CD4-positive, alpha-beta T cell treated with Interleukin-21 for 1 hour (primary cell): ENCODE measurements around the gene LAMP1.
"Not testable (repeated sequence)": the region's sequence is repeated elsewhere in the genome, so short reads cannot be mapped to it uniquely, and the experiment has no call there.

Experiments used
- DNase-seq: peaks from one replicate; pipeline ENCODE4 v3.0.0-alpha.2; 2020

The LAMP1 gene

DNA sequence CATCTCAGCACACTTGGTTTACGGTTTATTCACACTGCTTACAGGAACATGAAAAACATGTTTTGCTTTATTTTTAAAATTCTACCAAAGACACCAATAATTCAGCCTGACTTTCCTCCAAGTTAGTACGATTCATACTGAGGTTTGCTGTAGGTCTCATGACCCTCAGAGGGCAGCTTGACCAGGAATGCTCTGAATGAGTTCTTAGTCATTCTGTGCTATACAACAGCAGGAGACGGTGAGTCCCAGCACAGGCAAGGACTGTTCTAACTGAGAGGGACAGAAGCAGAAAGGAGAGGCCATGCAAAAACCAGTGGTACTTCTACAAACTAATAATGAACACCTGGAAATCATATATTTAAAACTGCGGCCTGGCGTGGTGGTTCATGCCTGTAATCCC is 60.5 kb downstream of the LAMP1 start:
- DNase-seq: no peak

DNA sequence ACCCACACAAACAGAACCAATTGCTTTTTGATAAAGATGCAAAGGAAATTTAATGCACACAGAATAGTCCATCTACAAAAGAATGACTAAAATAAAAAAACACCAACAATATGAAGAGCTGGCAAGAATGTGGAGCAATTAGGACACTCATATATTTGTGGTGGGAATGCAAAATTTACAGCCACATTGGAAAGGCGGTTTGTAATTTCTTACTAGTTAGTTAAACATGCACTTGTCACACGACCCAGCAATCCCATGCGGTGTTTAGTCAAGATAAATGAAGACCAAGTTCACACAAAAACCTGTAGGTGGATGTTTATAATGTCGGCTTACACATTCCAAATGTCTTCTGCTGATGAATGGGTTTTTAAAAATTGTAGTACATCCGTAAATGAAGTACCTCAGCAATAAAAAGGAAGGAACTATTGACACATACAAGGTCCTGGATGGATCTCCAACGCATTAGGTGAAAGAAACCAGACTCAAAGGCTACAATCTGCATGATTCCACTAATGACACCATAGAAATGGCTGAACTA is 61.7 kb downstream of the LAMP1 start:
- DNase-seq: no peak

DNA sequence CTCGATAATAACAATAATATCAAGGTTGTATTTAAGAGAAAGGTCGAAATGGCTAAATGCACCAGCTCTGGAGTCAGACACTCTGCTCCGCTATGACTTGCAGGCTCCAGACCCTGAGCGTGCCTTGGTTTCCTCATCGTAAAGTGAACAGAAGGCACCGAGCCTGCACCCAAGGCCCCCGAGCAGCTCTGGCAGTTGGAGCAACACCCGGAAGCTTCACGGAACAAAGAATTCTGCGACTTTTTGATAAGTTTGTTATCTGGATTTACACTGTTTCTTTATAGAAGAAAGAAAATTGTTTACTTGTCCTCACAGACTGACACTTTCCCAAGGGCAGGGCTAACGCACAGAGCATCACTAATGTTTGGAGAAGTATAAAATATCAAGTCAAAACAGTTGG is 62.5 kb downstream of the LAMP1 start:
- no peak for DNase-seq

DNA sequence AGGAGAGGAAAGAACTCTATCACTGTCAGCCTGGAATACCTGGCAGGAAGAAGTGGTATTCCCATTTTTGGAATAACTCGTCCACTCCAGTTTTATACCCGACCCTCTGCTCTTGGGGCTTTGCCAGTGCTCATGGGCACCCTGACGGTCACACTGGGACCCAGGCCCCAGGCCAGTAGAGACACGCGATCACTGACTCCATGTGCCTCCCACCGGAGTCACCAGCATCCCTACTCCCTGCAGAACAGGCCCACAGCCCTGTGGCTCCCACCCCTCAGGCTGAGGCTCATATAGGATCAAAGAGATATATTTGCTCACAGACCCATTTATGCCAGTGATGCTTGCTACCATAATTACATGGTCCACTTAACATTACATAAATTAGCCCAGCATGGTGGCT is 63.4 kb downstream of the LAMP1 start:
- DNase-seq: no peak

DNA sequence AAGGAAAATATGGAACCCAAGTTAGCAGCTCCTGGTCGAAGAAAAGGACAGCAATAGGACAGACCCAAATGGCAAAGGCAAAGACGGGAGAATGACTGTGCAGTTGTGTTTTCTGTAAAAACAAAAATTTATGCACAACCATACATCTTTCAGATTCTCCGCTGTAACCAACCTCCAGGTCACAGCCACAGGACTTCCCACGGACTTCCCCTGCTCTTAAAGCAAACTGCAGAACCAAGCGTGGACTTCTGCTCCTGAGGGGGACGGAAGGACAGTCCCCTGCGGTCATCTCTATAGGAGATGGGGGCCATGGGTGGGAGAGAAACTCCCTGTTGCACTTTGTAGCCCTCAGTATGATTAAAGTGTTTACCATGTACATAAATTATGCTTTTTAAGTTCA is 64.4 kb downstream of the LAMP1 start:
- no peak for DNase-seq

DNA sequence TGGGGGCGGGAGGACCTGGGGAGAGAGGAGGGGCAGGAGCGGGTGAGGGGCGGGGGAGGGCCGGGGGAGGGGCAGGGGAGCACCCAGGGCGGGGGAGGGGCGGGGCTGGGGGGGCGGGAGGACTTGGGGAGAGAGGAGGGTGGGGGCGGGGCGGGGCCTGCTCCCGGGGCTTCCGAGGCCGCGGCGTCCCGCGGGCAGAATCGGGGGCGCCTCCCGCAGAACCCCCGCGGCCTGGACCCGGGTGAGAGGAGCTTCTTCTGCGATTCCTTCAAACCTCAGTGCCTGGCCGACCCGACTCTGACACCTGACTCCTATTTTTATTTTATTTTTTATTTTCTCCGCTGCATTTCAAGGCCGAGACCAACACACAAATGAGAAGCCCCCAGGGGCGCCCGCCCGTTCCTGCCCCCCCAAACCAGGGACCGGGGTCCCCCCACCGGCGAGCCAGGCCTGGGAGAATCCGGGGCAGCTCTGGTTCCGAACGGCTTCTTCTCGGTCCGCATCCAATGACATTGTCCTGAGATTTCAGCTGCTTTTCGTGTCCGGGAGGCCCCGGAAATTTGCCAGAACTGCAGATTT is 67.4 kb downstream of the LAMP1 start:
- no peak for DNase-seq

DNA sequence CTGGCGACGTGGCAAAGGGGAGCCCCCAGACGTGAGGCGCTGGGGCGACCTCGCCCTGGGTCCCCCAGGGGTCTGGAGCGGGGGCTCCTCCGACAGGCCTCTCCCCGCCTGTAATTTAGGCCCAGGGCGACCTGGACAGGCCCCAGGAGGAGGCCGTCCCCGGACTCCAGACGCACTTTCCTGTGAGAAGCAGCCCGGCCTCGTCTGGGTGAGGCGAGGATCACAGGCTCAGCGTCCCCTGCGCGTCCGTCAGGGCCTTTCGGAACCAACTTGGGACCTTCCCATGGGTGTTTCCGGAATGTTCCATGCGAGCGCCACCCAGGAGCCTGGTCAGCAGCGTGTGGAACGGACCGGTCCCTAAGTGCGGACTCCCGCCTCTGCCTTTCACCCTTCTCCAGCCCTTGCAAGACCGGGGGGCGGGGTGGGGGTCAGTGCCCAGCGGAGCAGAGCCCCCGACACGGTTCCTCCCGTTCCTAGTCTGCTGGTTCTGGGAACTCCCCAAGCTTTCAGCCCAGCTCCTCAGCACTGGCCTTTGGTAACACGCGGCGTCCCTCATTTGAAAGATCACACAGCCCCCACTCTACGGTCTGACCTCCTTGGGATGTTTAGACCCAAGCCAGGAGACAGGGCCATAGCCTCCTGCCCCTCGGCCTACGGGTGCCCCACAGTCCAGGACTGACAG is 68.0 kb downstream of the LAMP1 start:
- no peak for DNase-seq

DNA sequence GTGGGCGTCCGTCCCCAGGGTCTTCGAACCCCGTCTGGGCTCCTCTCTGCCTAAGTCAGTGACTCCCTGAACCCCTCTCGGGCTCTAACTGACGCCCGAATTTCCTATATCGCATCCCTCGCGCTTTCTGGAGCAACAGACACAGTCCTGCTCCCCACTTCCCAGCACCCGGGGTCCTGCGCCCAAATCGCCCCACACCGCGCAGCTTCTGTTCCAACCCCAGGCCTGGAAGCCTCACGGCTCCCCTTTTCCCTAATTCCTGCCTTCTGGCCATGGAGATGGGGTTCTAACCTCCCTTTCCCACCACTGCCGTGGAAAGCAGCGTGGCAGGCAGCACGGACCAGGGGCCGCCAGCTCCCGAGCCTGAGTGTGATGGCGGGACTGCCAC is 68.5 kb downstream of the LAMP1 start:
- DNase-seq: no peak

DNA sequence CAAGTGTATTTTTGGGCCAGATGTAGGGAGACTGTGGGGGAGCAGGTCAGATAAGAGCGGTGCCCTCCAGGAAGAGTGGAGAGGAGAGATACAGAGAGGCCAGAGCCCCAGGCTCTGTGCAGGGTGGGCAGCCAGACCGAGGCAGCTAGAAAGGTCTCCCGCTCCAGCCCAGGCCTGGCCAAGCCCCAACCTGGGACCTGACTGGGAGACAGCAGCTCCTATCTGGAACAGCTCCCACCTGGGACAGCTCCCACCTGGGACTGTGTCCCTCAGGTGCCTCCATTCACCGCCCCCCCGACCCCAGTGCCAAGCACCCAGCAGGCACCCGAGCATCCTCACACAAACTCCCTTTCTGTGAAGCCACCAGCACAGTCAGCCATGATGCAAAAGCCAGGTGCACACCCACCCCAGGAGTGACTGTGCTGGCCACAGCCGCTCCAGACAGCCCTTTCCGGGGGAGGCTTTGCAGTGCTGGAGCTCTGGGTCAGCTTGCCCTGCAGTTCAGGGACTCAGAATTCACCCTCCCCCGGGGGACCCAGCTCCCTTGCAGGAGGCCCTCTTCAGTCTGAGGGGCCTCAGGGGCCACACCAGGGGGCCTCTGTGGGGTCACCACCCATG is 69.0 kb downstream of the LAMP1 start:
- DNase-seq: no peak

DNA sequence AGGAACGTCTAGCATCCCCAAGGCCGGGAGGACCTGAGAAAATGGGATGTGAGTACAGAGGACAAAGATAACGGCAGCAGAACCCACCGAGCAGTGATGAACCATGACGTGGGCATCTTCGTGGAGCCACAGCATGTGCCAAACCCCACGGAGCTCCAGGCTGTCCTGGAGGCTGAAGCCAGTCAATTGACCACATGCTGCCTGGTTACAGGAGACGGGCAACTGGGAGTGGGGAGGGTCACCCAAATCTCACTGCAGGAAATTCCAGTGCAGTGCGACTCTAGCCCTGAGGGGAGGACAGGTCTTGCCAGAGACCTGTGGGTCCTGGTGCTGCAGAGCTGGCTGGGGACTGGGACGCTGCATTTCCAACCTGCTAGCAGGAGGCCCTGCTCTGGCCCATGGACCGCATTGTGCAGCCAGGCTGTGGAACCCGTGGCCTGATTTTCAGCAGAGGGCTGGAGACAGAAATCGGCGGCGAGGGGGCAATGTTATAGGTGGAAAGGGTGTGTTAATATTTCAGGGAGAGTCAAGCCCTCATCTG is 70.1 kb downstream of the LAMP1 start:
- no peak for DNase-seq

DNA sequence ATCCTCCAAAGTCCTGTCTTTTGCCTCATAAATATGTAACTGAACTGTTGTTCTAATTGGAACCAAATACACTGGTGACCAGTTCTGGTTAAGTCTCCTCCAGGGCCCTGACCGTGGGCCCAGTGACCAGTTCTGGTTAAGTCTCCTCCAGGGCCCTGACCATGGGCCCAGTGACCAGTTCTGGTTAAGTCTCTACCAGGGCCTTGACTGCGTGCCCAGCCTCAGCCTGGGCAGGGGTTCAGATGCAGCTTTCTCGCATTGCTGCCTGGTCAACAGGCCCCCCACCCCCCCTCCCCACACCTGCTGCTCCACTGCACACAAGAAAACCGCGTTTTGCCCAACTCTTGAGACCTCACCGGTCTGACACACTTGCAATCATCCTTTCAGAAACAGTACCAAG is 70.7 kb downstream of the LAMP1 start:
- DNase-seq: no peak

DNA sequence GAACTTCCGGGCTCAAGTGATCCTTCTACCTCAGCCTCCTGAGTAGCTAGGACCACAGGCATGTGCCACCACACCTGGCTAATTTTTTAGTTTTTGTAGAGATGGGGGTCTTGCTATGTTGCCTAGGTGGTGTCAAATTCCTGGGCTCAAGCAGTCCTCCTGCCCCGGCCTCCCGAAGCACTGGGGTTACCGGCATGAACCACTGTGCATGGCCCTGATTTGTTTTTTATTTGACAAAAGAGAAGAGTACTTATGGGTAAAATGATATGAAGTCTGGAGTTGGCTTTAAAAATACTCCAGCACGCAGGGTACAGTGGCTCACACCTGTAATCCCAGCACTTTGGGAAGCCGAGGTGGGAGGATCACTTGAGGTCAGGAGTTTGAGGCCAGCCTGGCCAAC is 71.3 kb downstream of the LAMP1 start:
- DNase-seq: not testable (repeated sequence)

DNA sequence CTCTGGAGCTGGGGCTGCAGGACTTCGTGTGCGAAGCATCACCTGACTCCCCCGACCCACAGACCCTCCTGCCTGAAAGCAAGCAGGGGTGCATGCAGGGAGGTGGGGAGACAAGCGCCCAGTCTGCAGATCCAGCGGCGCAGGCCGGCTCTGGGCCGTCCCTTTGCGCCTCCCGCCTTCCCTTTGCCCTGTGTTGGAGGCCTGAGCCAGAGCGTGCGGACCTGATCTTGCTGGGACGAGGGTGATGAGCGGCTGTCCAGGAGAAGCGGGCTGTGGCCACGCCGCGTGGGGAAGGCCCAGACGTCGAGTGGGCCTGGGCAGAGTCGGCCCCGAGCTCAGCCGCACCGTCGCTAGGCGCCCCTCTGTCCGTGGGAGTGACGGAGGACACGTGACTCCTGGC is 72.2 kb downstream of the LAMP1 start:
- DNase-seq: no peak

DNA sequence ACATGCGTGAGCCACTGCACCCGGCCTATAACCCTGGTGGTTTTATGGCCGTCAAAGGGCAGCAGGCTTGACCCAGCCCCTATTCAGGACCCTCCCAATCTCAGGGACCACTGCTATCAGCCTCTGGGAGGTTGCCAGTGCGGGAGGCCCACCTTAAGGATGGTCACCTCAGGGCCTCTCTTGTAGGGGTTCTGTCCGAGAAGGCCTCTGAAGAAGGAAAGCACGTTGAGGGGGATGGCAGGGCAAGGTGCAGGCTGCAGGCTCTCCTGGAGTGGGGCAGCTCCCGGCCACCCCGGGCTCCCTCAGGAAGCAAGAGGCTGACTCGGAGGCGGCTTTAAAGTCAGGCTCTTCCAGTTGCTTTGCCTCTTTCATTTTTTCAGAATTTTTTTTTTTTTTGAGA is 72.8 kb downstream of the LAMP1 start:
- DNase-seq: no peak

DNA sequence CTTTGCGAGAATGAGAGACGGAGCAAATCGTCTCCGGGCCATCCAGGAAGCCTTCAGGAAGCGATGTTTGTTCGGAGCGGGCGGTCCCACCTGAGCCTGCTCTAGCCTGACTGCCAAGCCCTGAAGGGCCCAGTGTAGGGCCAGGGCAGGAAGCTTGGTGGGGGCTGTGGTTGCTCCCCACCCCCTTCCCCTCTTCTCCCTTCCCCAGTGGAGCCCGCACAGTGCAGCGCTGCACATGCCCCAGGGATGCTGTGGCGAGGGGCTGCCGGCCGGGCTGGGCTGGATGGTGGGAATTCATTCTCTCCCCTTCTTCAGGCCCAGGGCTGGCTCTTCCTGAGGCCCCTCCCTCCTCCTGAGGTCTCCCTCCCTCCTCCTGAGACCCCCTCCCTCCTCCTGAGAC is 74.0 kb downstream of the LAMP1 start:
- DNase-seq: no peak

DNA sequence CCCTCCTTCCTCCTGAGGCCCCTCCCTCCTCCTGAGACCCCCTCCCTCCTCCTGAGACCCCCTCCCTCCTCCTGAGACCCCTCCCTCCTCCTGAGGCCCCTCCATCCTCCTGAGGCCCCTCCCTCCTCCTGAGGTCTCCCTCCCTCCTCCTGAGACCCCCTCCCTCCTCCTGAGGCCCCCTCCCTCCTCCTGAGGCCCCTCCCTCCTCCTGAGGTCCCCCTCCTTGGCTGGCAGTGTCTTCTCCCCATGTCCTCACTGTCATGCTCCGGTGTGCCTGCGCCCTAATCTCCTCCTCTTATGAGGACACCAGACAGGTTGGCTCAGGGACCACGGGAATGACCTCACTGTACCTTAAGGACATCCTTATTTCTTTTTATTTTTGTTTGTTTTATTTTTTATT is 74.7 kb downstream of the LAMP1 start:
- DNase-seq: not testable (repeated sequence)
